ENCODE results near the gene PDZD7.
A peak's percentile ranks its signal among the peaks of the same experiment; 100 is the strongest.

The PDZD7 gene

GRCh38 chr10:101060951-101061623 is 30.2 kb upstream of the PDZD7 start:
- peak; percentile 95 for DNase-seq

- peak; percentile 95 for DNase-seq
Observed at GRCh38 chr10:101060036-101060950, 29.4 kb upstream of the PDZD7 start.

GRCh38 chr10:101056365-101057151 is 25.6 kb upstream of the PDZD7 start:
- no peak for DNase-seq

DNA sequence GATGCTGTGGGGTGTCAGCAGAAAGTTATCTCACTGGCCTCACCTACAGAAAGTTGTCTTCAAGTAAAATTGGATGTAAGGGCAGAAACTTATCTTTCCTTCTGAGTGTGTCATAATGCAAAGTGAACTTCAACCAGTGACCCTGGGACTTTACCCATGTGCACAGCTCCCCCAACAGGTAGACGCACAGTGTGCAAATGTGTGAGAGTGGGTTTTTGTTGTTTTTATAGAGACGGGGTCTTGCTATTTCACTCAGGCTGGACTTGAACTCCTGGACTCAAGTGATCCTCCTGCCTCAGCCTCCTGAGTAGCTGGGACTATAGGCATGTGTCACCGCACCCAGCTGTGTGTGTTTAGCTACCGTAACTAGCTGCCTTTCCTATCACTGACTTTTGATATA is 24.5 kb upstream of the PDZD7 start:
- DNase-seq: no peak

GRCh38 chr10:101054876-101055275 is 23.9 kb upstream of the PDZD7 start:
- no peak for DNase-seq

GRCh38 chr10:101054351-101054750 is 23.4 kb upstream of the PDZD7 start:
- DNase-seq: no peak

GRCh38 chr10:101053516-101053915 is 22.6 kb upstream of the PDZD7 start:
- no peak for DNase-seq

DNA sequence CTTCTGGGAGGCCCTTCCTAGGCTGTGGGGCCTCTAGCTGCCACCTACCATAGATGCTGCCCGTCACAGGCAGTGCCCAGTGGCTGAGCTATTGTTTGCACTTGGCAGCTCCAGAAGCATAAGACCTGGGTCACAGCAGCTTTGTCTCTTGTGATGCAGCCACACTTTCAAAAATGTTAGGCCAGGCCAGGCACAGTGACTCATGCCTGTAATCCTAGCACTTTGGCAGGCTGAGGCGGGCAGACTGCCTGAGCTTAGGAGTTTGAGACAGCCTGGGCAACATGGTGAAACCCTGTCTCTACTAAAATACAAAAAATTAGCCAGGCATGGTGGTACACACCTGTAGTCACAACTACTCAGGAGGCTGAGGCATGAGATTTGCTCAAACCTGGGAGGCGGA is 21.4 kb upstream of the PDZD7 start:
- DNase-seq: no peak

GRCh38 chr10:101050208-101051069 is 19.5 kb upstream of the PDZD7 start:
- DNase-seq: peak; percentile 84

DNA sequence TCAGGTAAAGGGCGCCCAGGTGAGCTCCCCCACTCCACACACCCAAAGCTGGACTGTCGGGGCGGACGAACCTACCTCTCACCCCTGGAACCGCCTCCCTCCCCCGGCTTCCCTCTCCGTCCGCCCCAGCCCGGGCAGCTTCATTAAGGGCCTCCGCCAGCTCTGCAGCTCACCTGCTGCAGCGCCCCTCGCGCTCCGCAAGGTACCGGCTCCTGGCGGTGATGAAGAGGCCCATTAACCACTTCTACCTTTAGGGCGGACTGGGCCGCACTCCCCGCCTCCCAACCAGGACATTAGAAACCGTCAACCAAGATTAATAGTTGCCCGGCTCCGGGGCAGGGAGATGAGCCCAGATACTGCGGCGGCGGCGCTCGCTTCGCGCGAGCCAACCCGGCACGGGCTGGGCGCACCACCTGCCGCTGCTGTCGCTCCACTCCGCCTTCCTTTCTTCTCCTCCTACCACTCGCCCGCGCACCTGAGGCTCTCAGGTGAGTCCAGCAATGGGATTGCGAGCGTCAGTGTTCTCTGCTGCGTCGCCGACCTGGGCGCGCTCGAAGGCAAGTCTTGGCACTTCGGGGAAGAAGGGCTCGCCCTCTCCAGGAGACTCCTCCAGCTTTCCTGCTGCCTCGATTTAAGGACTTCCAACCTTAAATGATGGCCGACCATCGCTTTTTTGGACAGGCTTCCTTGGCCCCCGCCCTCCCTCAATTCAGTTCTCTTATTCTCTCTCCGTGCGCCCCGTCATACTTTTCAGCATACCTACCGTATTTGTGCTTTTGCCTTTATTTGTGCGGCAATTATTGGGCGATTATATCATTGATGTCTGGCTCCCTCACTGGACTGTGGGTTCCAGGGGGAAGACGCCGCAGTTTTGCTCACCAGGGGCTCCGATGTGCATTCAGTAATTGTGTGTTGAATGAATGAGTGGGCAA is 17.3 kb upstream of the PDZD7 start:
- DNase-seq: no peak

GRCh38 chr10:101047268-101047667 is 16.3 kb upstream of the PDZD7 start:
- DNase-seq: no peak

- no peak for DNase-seq
Observed at GRCh38 chr10:101046332-101047238, 15.7 kb upstream of the PDZD7 start.

DNA sequence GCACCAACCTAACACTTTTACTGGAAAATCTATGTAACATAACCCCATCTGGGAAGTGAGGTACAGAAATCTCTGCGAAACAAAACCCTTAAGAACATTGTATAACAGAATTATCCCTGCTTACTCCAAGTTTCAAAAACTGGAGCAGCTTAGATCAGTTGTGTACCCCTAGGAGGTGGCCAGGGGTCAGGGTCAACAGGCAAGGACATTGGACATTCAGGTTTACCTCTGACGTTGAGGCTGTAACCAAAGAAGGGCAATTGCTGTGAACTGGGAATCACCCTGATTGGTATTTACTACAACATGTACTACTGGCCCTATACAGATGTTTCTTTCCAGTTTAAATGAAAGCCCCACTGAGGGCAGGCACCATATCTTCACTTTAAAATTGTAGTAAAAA is 13.2 kb upstream of the PDZD7 start:
- no peak for DNase-seq

- DNase-seq: no peak
Observed at GRCh38 chr10:101043363-101043707, 12.4 kb upstream of the PDZD7 start.

DNA sequence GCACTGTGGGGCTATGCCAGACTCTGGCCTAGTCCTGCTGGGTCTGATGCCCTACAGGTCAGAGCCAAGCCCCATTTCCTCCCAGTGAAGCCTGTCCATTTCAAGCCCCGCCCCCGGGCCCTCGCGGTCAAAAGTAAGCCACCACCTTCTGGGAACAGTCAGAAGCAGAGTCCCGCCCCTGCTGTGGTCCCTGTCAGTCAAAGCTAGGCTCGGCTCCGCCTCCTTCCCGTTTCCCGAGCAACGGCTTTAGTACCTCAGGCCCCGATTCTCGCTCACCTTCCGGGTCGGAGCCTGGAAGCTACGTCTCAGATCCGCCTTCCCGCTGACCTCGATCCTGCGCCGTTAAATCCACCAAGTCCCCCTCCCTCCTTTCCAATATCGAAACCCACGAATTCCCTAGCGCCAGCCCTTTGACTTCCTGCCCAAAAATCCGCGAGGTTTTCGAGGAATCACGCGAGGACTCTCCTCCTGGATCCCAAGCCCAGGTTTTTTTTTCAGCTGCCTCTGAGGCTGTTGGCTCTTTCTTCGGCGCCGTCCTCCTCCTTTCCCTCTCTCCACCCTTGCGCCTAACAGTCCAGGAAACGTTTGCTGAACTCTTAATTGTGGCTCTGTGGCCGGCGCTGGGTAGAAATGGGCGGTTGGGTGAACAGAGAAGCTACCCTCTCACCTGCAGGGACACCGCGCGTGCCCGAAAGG is 11.9 kb upstream of the PDZD7 start:
- DNase-seq: peak; percentile 97

- DNase-seq: no peak
Observed at GRCh38 chr10:101042118-101042517, 11.2 kb upstream of the PDZD7 start.

DNA sequence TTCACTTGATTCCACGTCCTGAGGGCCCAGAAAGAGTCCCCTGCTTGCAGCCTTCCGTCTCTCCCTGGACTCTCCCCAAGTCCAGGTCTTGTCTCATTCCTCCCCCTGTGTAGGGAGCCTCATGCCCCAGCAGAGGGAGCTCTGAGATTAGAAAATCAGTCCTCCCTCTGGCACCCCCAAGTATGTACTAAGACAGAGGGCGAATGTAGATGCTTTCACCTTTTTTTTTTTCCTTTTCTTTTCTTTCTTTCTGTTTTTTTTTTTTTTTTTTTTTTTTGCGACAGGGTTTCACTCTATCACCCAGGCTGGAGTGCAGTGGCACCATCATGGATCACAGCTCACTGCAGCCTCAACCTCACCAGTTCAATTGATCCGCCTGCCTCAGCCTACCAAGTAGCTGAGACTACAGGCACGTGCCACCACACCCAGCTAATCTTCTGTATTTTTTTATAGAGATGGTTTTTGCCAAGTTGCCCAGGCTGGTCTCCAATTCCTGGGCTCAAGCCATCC is 10.4 kb upstream of the PDZD7 start:
- DNase-seq: peak; percentile 77

DNA sequence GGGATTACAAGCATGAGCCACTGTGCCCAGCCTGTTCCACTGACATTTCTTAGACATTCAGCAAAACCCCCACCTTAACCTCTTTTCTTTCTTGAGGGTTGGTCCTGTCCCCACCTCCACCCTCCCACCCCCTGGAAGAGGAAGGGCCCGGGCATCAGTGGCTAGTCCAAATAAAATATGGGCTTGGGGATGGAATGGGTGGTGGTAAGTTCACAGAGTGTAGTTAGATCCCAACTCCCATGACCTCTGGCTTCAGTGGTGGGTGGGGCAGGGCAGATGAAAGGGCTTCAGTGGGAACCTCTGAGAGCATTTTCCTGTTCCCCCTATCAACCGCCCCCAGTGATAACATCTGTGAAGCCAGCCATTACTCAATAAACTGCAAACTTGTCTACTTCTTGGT is 9.9 kb upstream of the PDZD7 start:
- no peak for DNase-seq

DNA sequence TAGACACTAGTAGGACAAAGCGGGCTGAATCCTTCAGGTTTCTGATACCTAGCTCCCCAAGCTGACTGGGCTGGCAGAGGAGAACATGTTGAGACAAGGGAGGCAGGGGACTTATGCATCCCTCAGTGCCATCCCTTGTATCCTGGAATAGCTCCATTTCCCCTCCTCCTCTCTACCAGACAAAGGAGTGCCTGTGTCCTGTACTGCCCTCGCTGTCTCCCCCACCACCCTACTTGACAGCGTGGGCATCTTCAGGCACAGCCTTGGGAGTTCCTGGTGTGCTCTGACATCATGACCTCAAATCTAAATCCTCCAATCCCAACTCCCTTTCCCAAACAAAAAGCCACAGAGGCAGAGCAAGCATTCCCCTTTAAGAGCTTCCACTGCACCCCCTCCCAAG is 9.1 kb upstream of the PDZD7 start:
- DNase-seq: no peak

Measured in stimulated activated CD4-positive, alpha-beta T cell treated with anti-CD3 and anti-CD28 coated beads, Interleukin-15, amount 100 ng/mL, for 24 hours (primary cell).